Mesendoderm (in vitro differentiated cells): ENCODE results near the gene ARHGAP26.

ENCODE experiments used
- DNase-seq: peaks from one replicate; pipeline ENCODE4 v3.0.0; 2013
- H2AK5ac ChIP-seq: 2 replicates; pipeline ENCODE4 v1.6.1; 2013; ENCODE audit warnings: low read length, inconsistent platforms
- H2BK120ac ChIP-seq: 2 replicates; pipeline ENCODE4 v1.6.1; 2013; ENCODE audit warnings: low read depth, mild to moderate bottlenecking, low read length, moderate library complexity, mixed read lengths
- H2BK15ac ChIP-seq: replicated peaks from 2 replicates; pipeline ENCODE4 v1.6.1; 2013; ENCODE audit warnings: low read depth, mild to moderate bottlenecking, moderate library complexity
- H2BK5ac ChIP-seq: 2 replicates; pipeline ENCODE4 v1.6.1; 2013; ENCODE audit warnings: low read length, inconsistent platforms
- H3K18ac ChIP-seq: 2 replicates; pipeline ENCODE4 v1.6.1; 2013; ENCODE audit warnings: mild to moderate bottlenecking, low read length, mixed read lengths
- H3K23ac ChIP-seq: one replicate; pipeline ENCODE4 v1.6.1; 2013; ENCODE audit warnings: low read length
- H3K27ac ChIP-seq: 2 replicates; pipeline ENCODE4 v1.5.1; 2013; ENCODE audit warnings: low read depth, mild to moderate bottlenecking, inconsistent platforms, low read length, moderate library complexity
- H3K27me3 ChIP-seq: 2 replicates; pipeline ENCODE4 v1.6.1; 2013; ENCODE audit warnings: low read length, control low read depth, mild to moderate bottlenecking, inconsistent platforms; ENCODE audit not compliant: insufficient read depth, poor library complexity
- H3K36me3 ChIP-seq: 2 replicates; pipeline ENCODE4 v1.6.1; 2013; ENCODE audit warnings: low read length, inconsistent platforms; ENCODE audit not compliant: control insufficient read depth, insufficient read depth
- H3K4ac ChIP-seq: one replicate; pipeline ENCODE4 v1.6.1; 2013; ENCODE audit warnings: low read depth, mild to moderate bottlenecking, low read length, moderate library complexity
- H3K4me1 ChIP-seq: 2 replicates; pipeline ENCODE4 v1.6.1; 2013; ENCODE audit warnings: low read depth, low read length, inconsistent platforms; ENCODE audit not compliant: control insufficient read depth
- H3K4me2 ChIP-seq: 2 replicates; pipeline ENCODE4 v1.6.1; 2013; ENCODE audit warnings: low read length
- H3K4me3 ChIP-seq: 2 replicates; pipeline ENCODE4 v1.5.1; 2013; ENCODE audit warnings: mild to moderate bottlenecking, low read length
- H3K56ac ChIP-seq: one replicate; pipeline ENCODE4 v1.6.1; 2013; ENCODE audit warnings: low read length
- H3K79me1 ChIP-seq: 2 replicates; pipeline ENCODE4 v1.6.1; 2013; ENCODE audit warnings: low read length, inconsistent platforms
- H3K79me2 ChIP-seq: 2 replicates; pipeline ENCODE4 v1.6.1; 2013; ENCODE audit warnings: mild to moderate bottlenecking, low read length; ENCODE audit not compliant: control insufficient read depth, insufficient read depth
- H3K9ac ChIP-seq: 2 replicates; pipeline ENCODE4 v1.6.1; 2013; ENCODE audit warnings: low read length, inconsistent platforms
- H4K5ac ChIP-seq: one replicate; pipeline ENCODE4 v1.6.1; 2013; ENCODE audit warnings: low read length
- H4K8ac ChIP-seq: one replicate; pipeline ENCODE4 v1.6.1; 2013; ENCODE audit warnings: low read depth, mild to moderate bottlenecking, control low read depth, low read length, moderate library complexity
- WGBS: extraction: QIAGEN DNeasy Blood & Tissue Kit; methylation state at CpG from one replicate; pipeline ENCODE4 v1.1.7; 2013; ENCODE audit warnings: low lambda C conversion rate, missing lambda C conversion rate; ENCODE audit not compliant: insufficient coverage; ENCODE audit errors: extremely low coverage; 5-methylcytosine and 5-hydroxymethylcytosine counted together

Gene ARHGAP26

DNA sequence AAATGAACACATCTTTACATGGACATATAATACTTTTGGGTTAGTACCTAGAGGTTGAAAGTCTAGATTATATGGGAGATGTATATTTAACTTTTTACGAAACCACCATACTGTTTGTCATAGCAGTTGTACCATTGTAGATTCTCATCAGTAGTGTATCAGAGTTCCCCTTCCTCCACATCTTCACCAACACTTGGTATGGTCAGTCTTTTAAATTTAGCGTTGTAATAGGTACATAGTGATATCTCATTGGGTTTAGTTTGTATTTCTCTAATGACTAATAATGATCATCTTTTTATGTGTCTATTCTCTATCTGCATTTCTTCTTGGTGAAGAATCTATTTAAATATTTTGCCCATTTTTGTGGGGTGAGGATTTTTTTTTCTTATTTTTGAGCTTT, 495.8 kb downstream of the ARHGAP26 start:
- H2BK120ac ChIP-seq: no peak overlapping the region

DNA sequence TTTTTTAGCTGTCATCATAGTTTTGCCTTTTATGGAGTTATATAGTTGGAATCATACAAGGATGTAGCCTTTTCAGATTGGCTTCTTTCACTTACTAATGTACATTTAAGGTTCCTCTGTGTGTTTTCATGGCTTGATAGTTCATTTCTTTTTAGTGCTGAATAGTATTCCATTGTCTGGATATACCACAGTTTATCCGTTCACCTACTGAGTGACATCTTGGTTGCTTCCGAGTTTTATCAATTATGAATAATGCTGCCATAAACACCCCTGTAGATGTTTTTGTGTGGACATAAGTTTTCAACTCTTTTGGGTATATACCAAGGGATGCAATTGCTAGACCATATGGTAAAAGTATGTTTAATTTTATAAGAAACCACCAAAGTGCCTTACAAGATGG, 497.0 kb downstream of the ARHGAP26 start:
- Histone ChIP-seq H3K79me1 (no peaks in the 10 kb centered on the region), H2BK120ac (no peak overlapping the region), H2BK15ac (no peak overlapping the region), H3K36me3 (no peaks in the 10 kb centered on the region), H3K4me1 (peaks cover 1% of the 10 kb centered on the region), H3K9ac (no peak overlapping the region), H2BK5ac (no peak overlapping the region), H3K27ac (no peak overlapping the region), H3K4me2 (no peak overlapping the region), H3K79me2 (no peaks in the 10 kb centered on the region), H2AK5ac (no peak overlapping the region), H4K5ac (no peak overlapping the region), H3K23ac (no peak overlapping the region), H3K27me3 (no peaks in the 10 kb centered on the region), H3K4ac (no peak overlapping the region), H3K4me3 (no peak overlapping the region), H3K56ac (no peak overlapping the region), H3K18ac (no peak overlapping the region), H4K8ac (no peak overlapping the region)
- no CpG with 5 or more reads among the region's 2 CpGs for WGBS
- DNase-seq: no peak

More for the DNA sequence above, 495.8 kb downstream of the ARHGAP26 start:
- Histone ChIP-seq H3K79me2 (no peaks in the 10 kb centered on the region), H2BK5ac (no peak overlapping the region), H4K5ac (no peak overlapping the region), H2BK15ac (no peak overlapping the region), H3K4me2 (no peak overlapping the region), H3K27me3 (no peaks in the 10 kb centered on the region), H2AK5ac (no peak overlapping the region), H3K79me1 (no peaks in the 10 kb centered on the region), H4K8ac (no peak overlapping the region), H3K27ac (no peak overlapping the region), H3K18ac (no peak overlapping the region), H3K4me1 (peaks cover 1% of the 10 kb centered on the region), H3K9ac (no peak overlapping the region), H3K36me3 (no peaks in the 10 kb centered on the region), H3K4ac (no peak overlapping the region), H3K23ac (no peak overlapping the region), H3K4me3 (no peak overlapping the region), H3K56ac (no peak overlapping the region)
- no CpG with 5 or more reads among the region's 2 CpGs for WGBS
- DNase-seq: no peak

DNA sequence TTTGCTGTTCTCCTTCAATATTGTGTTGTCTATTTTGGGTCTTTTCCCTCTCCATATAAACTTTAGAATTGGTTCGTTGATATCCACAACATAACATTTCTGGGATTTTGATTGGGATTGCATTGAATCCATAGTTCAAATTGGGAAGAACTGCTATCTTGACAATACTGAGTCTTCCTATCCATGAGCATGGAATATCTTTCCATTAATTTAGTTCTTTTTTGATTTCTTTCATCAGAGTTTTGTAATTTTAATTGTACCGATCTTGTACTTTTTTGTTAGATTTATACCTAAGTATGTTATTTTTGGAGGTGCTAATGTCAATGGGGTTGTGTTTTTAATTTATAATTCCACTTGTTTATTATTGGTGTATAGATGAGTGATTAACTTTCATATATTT, 498.2 kb downstream of the ARHGAP26 start:
- no CpG with 5 or more reads among the region's 2 CpGs for WGBS

GRCh38 chr5:143271431-143271830, 501.3 kb downstream of the ARHGAP26 start:
- no peak overlapping the region for H3K56ac ChIP-seq
- H3K79me2 ChIP-seq: no peaks in the 10 kb centered on the region
- H2BK15ac ChIP-seq: no peak overlapping the region
- H2BK120ac ChIP-seq: no peak overlapping the region
- no peak overlapping the region for H3K9ac ChIP-seq
- no peak for DNase-seq
- no peak overlapping the region for H3K27ac ChIP-seq
- no peaks in the 10 kb centered on the region for H3K4me1 ChIP-seq
- no peak overlapping the region for H4K5ac ChIP-seq
- H3K27me3 ChIP-seq: no peaks in the 10 kb centered on the region
- no peak overlapping the region for H2BK5ac ChIP-seq
- no peak overlapping the region for H3K4me2 ChIP-seq
- H3K18ac ChIP-seq: no peak overlapping the region
- no peak overlapping the region for H4K8ac ChIP-seq
- H2AK5ac ChIP-seq: no peak overlapping the region
- H3K79me1 ChIP-seq: no peaks in the 10 kb centered on the region
- no peak overlapping the region for H3K4me3 ChIP-seq
- no peaks in the 10 kb centered on the region for H3K36me3 ChIP-seq
- no peak overlapping the region for H3K23ac ChIP-seq
- H3K4ac ChIP-seq: no peak overlapping the region
- no CpG with 5 or more reads among the region's 2 CpGs for WGBS

More for the DNA sequence above, 498.2 kb downstream of the ARHGAP26 start:
- no peak for DNase-seq
- no peak overlapping the region for H3K4ac ChIP-seq
- H3K79me1 ChIP-seq: no peaks in the 10 kb centered on the region
- no peak overlapping the region for H2BK120ac ChIP-seq
- no peak overlapping the region for H3K4me2 ChIP-seq
- no peak overlapping the region for H3K4me3 ChIP-seq
- no peak overlapping the region for H2BK5ac ChIP-seq
- H3K27me3 ChIP-seq: no peaks in the 10 kb centered on the region
- H3K27ac ChIP-seq: no peak overlapping the region
- H2BK15ac ChIP-seq: no peak overlapping the region
- H2AK5ac ChIP-seq: no peak overlapping the region
- H3K23ac ChIP-seq: no peak overlapping the region
- no peaks in the 10 kb centered on the region for H3K36me3 ChIP-seq
- no peaks in the 10 kb centered on the region for H3K79me2 ChIP-seq
- peaks cover 1% of the 10 kb centered on the region for H3K4me1 ChIP-seq
- no peak overlapping the region for H4K8ac ChIP-seq
- no peak overlapping the region for H4K5ac ChIP-seq
- no peak overlapping the region for H3K56ac ChIP-seq
- H3K9ac ChIP-seq: no peak overlapping the region
- H3K18ac ChIP-seq: no peak overlapping the region

DNA sequence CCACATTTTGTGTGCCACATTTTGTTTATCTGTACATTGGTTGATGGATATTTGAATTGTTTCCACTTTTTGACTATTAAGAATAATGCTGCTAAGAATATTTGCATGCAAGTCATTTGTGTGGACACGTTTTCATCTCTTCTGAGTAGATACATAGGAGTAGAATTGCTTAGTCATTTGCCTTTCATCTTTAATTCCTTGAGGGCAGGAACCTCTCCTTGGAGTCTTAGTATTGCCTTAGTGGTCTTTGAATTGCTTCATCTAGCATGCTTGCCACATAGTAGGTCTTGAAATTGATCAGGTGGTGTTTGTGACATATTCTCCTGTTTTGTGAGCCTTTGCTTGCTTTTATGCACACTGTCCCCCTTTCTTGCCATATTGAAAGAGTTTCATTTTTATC, 504.8 kb downstream of the ARHGAP26 start:
- Histone ChIP-seq H2AK5ac (no peak overlapping the region), H3K27me3 (no peaks in the 10 kb centered on the region), H3K79me2 (no peaks in the 10 kb centered on the region), H3K79me1 (no peaks in the 10 kb centered on the region), H4K8ac (no peak overlapping the region), H3K9ac (no peak overlapping the region), H3K36me3 (no peaks in the 10 kb centered on the region), H3K27ac (no peak overlapping the region), H3K18ac (no peak overlapping the region), H4K5ac (no peak overlapping the region), H3K23ac (no peak overlapping the region), H3K4me2 (no peak overlapping the region), H3K56ac (no peak overlapping the region), H3K4ac (no peak overlapping the region), H3K4me1 (no peaks in the 10 kb centered on the region), H2BK120ac (no peak overlapping the region), H2BK5ac (no peak overlapping the region), H2BK15ac (no peak overlapping the region), H3K4me3 (no peak overlapping the region)
- no peak for DNase-seq
- WGBS: no CpG with 5 or more reads among the region's 1 CpG

GRCh38 chr5:143275512-143276363, 505.6 kb downstream of the ARHGAP26 start:
- no peak overlapping the region for H2BK5ac ChIP-seq
- H3K36me3 ChIP-seq: no peaks in the 10 kb centered on the region
- no peak overlapping the region for H3K4me2 ChIP-seq
- H2BK15ac ChIP-seq: no peak overlapping the region
- H3K23ac ChIP-seq: no peak overlapping the region
- H3K18ac ChIP-seq: no peak overlapping the region
- no CpG with 5 or more reads among the region's 6 CpGs for WGBS
- H3K56ac ChIP-seq: no peak overlapping the region
- H3K9ac ChIP-seq: no peak overlapping the region
- no peak overlapping the region for H2AK5ac ChIP-seq
- H3K27me3 ChIP-seq: no peaks in the 10 kb centered on the region
- H3K27ac ChIP-seq: no peak overlapping the region
- no peak overlapping the region for H4K8ac ChIP-seq
- no peak overlapping the region for H4K5ac ChIP-seq
- DNase-seq: no peak
- H3K79me2 ChIP-seq: no peaks in the 10 kb centered on the region
- no peak overlapping the region for H3K4ac ChIP-seq
- H3K4me3 ChIP-seq: no peak overlapping the region
- H3K4me1 ChIP-seq: no peaks in the 10 kb centered on the region
- H2BK120ac ChIP-seq: no peak overlapping the region
- H3K79me1 ChIP-seq: no peaks in the 10 kb centered on the region
